ENCODE measurements around the gene MLC1.
A peak's percentile ranks its signal among the peaks of the same experiment; 100 is the strongest.

The MLC1 gene

GRCh38 chr22:50045211-50046018 is 39.8 kb downstream of the MLC1 start:
- no peaks in the 10 kb centered on the region for H3K9me3 Mint-ChIP-seq
- H3K27ac Mint-ChIP-seq, result no peak overlapping the region
- ATAC-seq, result peak; percentile 41
- no peak overlapping the region for H3K4me3 Mint-ChIP-seq
- no peak for DNase-seq (ENCODE audit: low spot score in 2 of 2)
- H3K4me1 Mint-ChIP-seq, result peaks cover 8% of the 10 kb centered on the region
- H3K36me3 Mint-ChIP-seq, result no peaks in the 10 kb centered on the region

DNA sequence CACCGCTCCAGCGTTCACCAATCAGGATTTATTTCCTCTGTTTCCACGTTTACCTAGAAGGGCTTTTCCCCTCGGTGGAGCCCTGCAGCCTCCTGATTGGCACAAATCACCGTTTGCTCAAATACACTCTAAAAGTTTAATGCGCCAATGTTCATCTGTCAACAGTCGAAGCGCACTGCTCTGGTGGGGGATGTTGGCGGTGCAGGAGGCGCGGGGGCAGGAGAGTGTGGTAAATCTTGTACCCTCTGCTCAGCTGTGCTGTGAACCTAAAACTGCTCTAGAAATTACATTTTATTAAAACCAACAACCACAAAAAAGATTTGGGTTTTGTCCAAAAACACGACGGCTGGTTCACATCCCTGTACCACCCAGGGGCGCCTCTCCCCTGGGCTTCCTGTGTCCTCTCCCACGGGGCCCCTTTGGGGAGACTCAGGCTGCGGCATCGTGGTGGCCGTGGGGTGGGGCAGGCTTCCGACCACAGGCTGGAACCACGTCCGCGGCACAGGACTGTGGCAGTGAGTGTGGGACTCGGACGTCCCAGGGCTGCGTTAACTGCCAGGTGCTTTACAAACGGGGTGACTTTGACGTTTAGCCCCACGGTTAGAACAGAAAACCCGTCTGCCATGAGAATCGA is 40.6 kb downstream of the MLC1 start:
- Mint-ChIP-seq H3K4me3 (no peak overlapping the region), H3K27ac (no peak overlapping the region), H3K4me1 (peaks cover 8% of the 10 kb centered on the region), H3K9me3 (no peaks in the 10 kb centered on the region), H3K36me3 (no peaks in the 10 kb centered on the region)
- peak; percentile 27 for ATAC-seq
- DNase-seq (ENCODE audit: low spot score in 2 of 2), result no peak

DNA sequence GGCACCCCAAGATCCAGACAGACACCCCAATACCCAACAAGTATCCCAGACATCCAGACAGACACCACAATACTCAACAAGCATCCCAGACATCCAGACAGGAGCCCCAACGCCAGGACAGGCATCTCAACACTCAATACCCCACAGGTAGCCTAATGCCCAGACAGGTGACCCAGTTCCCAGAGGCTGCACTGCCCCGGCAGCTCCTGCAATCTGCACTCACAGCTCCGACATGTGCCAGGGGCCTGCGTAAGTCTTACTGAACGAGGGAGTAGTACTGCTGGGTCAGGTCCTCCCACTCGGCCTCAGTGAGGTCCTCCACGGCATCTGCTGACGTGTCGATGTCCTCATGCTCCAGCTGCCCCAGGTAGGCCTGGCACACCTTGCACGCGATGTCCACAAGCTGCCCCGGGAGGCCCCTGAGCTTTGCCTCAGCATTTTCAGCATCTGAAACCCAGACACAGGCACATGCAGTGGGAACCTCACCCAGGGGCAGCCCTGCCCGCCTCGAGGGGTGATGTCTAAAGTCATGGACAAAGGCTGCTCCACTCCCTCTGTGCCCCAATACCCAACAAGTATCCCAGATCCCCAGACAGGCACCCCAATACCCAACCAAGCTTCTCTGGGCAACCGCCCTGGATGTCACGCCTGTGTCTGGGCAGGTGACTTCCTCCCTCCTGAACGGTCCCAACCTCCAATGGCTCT is 43.7 kb downstream of the MLC1 start:
- Mint-ChIP-seq H3K4me1 (peaks cover 8% of the 10 kb centered on the region), H3K4me3 (no peak overlapping the region), H3K9me3 (peaks cover 2% of the 10 kb centered on the region), H3K36me3 (no peaks in the 10 kb centered on the region), H3K27ac (no peak overlapping the region)
- ATAC-seq (no peak), DNase-seq (ENCODE audit: low spot score in 2 of 2) (no peak)

DNA sequence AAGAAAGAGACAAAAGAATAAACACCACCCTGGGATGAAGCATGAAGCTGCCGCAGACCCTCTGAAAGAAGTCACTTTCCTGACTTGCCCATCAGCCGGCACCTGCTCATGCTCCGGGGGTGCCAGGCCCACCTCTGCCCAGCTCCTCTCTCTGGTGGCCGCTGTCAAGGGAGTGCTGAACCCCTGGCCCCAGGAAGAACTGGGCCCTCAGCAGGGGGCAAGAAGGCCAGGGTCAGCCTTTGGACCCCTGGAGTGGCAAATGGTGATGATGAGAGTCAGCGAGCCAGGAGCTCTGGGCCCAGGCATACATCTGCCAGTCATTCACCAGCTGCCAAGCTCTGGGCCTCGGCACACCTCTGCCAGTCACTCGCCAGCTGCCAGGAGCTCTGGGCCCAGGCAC is 44.5 kb downstream of the MLC1 start:
- Mint-ChIP-seq H3K4me1 (peaks cover 8% of the 10 kb centered on the region), H3K27ac (no peak overlapping the region), H3K9me3 (peaks cover 2% of the 10 kb centered on the region), H3K4me3 (no peak overlapping the region), H3K36me3 (no peaks in the 10 kb centered on the region)
- DNase-seq (ENCODE audit: low spot score in 2 of 2) (no peak), ATAC-seq (no peak)

DNA sequence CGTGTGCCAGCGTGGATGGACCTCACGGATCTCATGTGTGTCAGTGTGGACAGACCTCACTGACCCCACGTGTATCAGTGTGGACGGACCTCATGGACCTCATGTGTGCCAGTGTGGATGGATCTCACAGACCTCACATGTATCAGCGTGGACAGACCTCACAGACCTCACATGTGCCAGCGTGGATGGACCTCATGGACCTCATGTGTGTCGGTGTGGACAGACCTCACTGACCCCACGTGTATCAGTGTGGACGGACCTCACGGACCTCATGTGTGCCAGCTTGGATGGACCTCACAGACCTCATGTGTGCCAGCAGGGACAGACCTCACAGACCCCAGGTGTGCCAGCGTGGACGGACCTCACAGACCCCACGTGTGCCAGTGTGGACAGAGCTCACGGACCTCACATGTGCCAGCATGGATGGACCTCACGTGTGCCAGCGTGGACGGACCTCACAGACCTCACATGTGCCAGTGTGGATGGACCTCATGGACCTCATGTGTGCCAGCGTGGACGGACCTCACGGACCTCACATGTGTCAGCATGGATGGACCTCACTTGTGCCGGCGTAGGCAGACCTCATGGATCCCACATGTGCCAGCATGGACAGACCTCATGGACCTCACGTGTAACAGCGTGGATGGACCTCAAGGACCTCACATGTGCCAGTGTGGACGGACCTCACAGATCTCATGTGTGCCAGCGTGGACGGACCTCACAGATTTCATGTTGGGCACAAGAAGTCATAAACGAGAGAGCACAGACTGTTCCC is 45.4 kb downstream of the MLC1 start:
- Mint-ChIP-seq H3K36me3 (no peaks in the 10 kb centered on the region), H3K4me3 (no peak overlapping the region), H3K27ac (no peak overlapping the region), H3K4me1 (peaks cover 11% of the 10 kb centered on the region), H3K9me3 (peaks cover 2% of the 10 kb centered on the region)
- ATAC-seq (no peak), DNase-seq (ENCODE audit: low spot score in 2 of 2) (no peak)

- ATAC-seq (no peak), DNase-seq (ENCODE audit: low spot score in 2 of 2) (no peak)
- Mint-ChIP-seq H3K4me3 (no peak overlapping the region), H3K36me3 (no peaks in the 10 kb centered on the region), H3K4me1 (peaks cover 12% of the 10 kb centered on the region), H3K27ac (no peak overlapping the region), H3K9me3 (peaks cover 2% of the 10 kb centered on the region)
Measured at GRCh38 chr22:50035976-50036724, 49.1 kb downstream of the MLC1 start.

GRCh38 chr22:50035131-50035881 is 49.9 kb downstream of the MLC1 start:
- no peak for ATAC-seq
- Mint-ChIP-seq H3K4me1 (peaks cover 12% of the 10 kb centered on the region), H3K36me3 (no peaks in the 10 kb centered on the region), H3K9me3 (peaks cover 2% of the 10 kb centered on the region), H3K4me3 (no peak overlapping the region), H3K27ac (no peak overlapping the region)
- no peak for DNase-seq (ENCODE audit: low spot score in 2 of 2)

GRCh38 chr22:50034126-50035081 is 50.8 kb downstream of the MLC1 start:
- H3K36me3 Mint-ChIP-seq, result no peaks in the 10 kb centered on the region
- no peak overlapping the region for H3K27ac Mint-ChIP-seq
- H3K4me3 Mint-ChIP-seq, result no peak overlapping the region
- peaks cover 2% of the 10 kb centered on the region for H3K9me3 Mint-ChIP-seq
- ATAC-seq, result peak; percentile 39
- no peak for DNase-seq (ENCODE audit: low spot score in 2 of 2)
- H3K4me1 Mint-ChIP-seq, result peaks cover 13% of the 10 kb centered on the region

- peaks cover 21% of the 10 kb centered on the region for H3K4me1 Mint-ChIP-seq
- no peak overlapping the region for H3K27ac Mint-ChIP-seq
- H3K36me3 Mint-ChIP-seq, result no peaks in the 10 kb centered on the region
- ATAC-seq (no peak), DNase-seq (ENCODE audit: low spot score in 2 of 2) (no peak)
- H3K4me3 Mint-ChIP-seq, result no peak overlapping the region
- H3K9me3 Mint-ChIP-seq, result no peaks in the 10 kb centered on the region
Measured at GRCh38 chr22:50032941-50033601, 52.2 kb downstream of the MLC1 start.

GRCh38 chr22:50032109-50032871 is 52.9 kb downstream of the MLC1 start:
- no peaks in the 10 kb centered on the region for H3K9me3 Mint-ChIP-seq
- no peak for ATAC-seq
- peaks cover 28% of the 10 kb centered on the region for H3K4me1 Mint-ChIP-seq
- no peak overlapping the region for H3K4me3 Mint-ChIP-seq
- H3K36me3 Mint-ChIP-seq, result no peaks in the 10 kb centered on the region
- no peak for DNase-seq (ENCODE audit: low spot score in 2 of 2)
- no peak overlapping the region for H3K27ac Mint-ChIP-seq

- no peak overlapping the region for H3K4me3 Mint-ChIP-seq
- no peaks in the 10 kb centered on the region for H3K9me3 Mint-ChIP-seq
- H3K36me3 Mint-ChIP-seq, result no peaks in the 10 kb centered on the region
- peaks cover 28% of the 10 kb centered on the region for H3K4me1 Mint-ChIP-seq
- DNase-seq (ENCODE audit: low spot score in 2 of 2) (no peak), ATAC-seq (no peak)
- no peak overlapping the region for H3K27ac Mint-ChIP-seq
Measured at GRCh38 chr22:50031189-50032091, 53.8 kb downstream of the MLC1 start.
